ENCODE measurements around the gene LCK.

GRCh38 chr1:32335535-32335789 lies 84.4 kb downstream of the LCK start:
- TF ChIP-seq POLR2A (IDR thresholded peaks at IDR 0.05) (no peak), EP300 (IDR thresholded peaks at IDR 0.05) (no peak)
- TF ChIP-seq, protein P1, sequence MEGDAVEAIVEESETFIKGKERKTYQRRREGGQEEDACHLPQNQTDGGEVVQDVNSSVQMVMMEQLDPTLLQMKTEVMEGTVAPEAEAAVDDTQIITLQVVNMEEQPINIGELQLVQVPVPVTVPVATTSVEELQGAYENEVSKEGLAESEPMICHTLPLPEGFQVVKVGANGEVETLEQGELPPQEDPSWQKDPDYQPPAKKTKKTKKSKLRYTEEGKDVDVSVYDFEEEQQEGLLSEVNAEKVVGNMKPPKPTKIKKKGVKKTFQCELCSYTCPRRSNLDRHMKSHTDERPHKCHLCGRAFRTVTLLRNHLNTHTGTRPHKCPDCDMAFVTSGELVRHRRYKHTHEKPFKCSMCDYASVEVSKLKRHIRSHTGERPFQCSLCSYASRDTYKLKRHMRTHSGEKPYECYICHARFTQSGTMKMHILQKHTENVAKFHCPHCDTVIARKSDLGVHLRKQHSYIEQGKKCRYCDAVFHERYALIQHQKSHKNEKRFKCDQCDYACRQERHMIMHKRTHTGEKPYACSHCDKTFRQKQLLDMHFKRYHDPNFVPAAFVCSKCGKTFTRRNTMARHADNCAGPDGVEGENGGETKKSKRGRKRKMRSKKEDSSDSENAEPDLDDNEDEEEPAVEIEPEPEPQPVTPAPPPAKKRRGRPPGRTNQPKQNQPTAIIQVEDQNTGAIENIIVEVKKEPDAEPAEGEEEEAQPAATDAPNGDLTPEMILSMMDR (IDR thresholded peaks at IDR 0.05) = no peak
